Measurements from ENCODE around the gene CTF1.
"Not testable (repeated sequence)": the region's sequence is repeated elsewhere in the genome, so short reads cannot be mapped to it uniquely, and the experiment has no call there.

CTF1 gene

GRCh38 chr16:30896261-30896888 is at the start of gene CTF1:
CTF1 (plus strand) TSS chr16:30896614; CDS start chr16:30896644, 30 bp downstream.
- DNase-seq, result peak; percentile 46

GRCh38 chr16:30846649-30847402 is 49.6 kb upstream of the CTF1 start:
- DNase-seq, result no peak

- DNase-seq, result no peak
Measured at GRCh38 chr16:30850246-30850645, 46.2 kb upstream of the CTF1 start.

DNA sequence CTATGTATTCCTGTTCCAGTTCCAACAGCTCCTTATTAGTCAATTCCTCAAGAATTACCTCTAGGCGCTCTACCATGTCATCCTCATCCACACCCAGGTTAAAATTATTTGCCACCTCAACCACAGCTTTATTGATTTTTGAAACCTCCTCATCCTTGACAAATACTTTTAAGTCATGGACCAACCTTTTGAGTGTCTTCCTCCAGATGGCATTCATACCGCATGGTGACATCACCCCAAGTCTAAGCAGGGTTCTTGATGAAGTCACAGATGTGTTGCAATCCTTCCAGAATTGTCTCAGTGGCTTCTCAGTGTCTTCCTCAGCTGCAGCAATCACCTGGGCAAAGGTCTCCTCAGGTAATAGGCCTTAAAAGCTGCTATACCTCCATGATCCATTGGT is 42.7 kb upstream of the CTF1 start:
- DNase-seq, result no peak

DNA sequence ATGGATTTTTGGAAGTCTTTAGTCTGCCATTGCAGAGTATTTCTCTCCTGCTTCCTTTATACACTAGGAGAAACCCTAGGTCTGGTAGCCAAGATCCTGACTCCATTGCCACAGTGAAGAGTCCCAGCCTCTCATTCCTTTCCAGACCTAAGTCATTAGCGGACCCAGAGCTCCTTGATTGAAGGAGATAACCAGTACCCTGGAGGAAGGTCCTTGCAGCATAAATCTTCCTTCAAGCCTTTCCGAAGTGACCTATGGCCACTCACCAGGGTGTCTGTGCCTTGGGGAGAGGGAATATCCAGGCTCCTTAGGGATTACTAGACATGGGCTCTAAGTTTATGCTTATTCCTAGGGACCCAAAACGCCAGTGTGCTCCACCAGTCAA is 38.3 kb upstream of the CTF1 start:
- DNase-seq, result no peak

- no peak for DNase-seq
Measured at GRCh38 chr16:30858829-30859423, 37.5 kb upstream of the CTF1 start.

- not testable (repeated sequence) for DNase-seq
Measured at GRCh38 chr16:30860729-30861128, 35.7 kb upstream of the CTF1 start.

DNA sequence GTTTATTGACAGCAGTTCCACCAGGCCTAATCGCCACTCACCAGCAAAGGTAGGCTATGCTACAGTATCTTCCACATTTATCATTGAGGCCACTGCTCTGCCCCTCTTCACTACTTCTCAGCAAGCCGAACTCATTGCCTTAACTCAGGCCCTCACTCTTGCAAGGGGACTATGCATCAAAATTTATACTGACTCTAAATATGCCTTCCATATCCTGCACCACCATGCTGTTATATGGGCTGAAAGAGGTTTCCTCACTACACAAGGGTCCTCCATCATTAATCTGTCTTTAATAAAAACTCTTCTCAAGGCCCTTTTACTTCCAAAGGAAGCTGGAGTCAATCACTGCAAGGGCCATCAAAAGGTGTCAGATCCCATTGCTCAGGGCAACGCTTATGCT is 33.2 kb upstream of the CTF1 start:
- DNase-seq, result not testable (repeated sequence)

DNA sequence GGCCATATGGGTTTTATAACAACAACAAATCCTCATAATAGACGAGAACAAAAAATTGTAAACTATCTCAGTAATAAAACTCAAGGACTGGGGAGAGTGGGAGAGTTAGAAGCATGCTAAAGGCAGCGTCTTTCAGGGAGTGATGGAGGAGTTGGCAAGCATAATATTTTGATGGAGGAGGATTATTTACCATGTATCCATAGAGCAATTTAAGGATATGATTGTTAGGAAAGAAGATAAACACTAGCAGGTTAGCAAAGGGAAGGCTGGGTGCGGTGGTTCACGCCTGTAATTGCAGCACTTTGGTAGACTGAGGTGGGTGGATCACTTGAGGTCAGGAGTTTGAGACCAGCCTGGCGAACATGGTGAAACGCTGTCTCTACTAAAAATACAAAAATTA is 30.4 kb upstream of the CTF1 start:
- DNase-seq, result no peak

GRCh38 chr16:30867747-30868146 is 28.7 kb upstream of the CTF1 start:
- DNase-seq, result peak; percentile 59

- DNase-seq, result no peak
Measured at GRCh38 chr16:30870904-30871303, 25.5 kb upstream of the CTF1 start.

DNA sequence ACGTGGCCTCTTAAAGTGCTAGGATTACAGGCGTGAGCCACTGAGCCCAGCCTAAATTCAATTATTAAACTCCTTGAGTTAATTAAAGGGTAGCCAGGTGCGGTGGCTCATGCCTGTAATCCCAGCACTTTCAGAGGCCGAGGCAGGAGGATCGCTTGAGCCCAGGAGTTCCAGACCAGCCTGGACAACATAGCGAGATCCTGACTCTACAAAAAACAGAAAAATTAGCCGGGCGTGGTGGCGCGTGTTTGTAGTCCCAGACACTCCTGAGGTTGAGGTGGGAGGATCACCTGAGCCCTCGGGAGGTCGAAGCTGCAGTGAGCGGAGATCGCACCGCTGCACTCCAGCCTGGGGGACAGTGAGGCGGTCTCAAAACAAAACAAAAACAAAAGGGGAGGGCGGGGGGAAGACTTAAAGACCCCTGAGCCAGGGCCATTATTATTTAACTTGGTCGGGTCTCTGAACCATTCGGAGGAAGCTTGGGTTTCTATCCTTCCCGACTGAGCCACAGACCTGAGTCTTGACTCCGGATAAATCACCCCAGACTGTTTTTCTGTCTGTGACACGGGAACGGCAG is 22.1 kb upstream of the CTF1 start:
- DNase-seq, result no peak

- peak; percentile 97 for DNase-seq
Measured at GRCh38 chr16:30874821-30875717, 21.3 kb upstream of the CTF1 start.

- DNase-seq, result peak; percentile 84
Measured at GRCh38 chr16:30875871-30876801, 20.3 kb upstream of the CTF1 start.

GRCh38 chr16:30876867-30877266 is 19.5 kb upstream of the CTF1 start:
- DNase-seq, result no peak

DNA sequence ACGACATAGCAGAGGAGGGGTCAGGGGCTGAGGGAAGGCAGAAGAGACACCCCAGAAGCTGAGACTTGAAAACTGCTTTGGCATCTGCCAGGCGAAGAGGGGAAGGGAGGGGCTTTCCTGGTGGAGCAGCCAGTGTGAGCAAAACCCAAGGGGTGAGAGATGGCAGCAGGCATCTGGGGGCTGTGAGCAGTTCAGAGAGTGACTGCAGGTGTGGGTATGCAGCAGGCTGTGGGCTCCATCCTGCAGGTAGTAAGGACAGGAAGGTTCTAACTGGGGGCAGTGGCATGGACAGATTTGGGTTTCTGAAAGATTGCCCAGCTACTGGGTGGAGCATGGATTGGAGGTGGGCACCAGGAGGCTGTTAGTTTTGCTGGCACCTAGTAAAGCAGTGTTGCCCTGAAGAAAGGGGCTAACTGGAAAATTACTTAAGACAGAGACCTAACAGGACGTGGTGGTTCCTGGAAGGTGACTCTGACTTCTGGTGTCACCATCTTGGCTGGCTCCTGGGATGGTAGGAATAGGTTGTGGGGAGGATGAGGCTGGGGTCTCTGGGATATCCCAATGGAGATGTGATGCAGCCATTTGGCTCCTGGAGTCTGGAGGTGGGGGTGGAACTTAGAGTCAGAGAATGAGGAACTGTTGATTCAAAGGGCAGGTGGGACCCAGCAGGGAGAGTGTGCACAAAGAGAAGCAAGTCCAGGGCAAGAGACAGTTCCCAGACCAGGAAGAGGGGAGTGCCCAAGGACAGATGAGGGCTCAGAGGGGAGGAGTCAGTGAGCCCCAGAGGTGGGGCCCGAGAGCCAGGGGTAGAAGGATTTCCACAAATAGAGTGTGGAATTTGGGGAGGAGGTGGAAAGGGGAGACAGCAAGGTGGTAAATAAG is 13.7 kb upstream of the CTF1 start:
- peak; percentile 22 for DNase-seq

DNA sequence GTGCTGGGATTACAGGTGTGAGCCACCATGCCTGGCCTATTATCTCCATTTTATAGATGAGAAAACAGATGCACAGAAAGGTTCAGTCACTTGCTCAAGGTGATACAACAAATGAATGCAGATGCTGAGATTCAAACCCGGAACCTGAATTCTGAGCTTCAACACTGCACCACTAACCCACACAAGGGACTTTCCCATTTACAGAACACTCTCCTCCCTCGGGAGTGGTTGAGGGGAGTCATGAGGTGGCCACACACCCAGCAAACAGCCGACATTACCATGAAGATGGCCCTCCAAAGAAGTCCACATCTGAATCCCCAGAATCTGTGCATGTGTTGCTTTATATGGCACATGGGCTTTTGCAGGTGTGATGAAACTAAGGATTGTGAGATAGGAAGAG is 11.7 kb upstream of the CTF1 start:
- DNase-seq, result no peak

GRCh38 chr16:30885196-30885595 is 11.2 kb upstream of the CTF1 start:
- DNase-seq, result no peak

DNA sequence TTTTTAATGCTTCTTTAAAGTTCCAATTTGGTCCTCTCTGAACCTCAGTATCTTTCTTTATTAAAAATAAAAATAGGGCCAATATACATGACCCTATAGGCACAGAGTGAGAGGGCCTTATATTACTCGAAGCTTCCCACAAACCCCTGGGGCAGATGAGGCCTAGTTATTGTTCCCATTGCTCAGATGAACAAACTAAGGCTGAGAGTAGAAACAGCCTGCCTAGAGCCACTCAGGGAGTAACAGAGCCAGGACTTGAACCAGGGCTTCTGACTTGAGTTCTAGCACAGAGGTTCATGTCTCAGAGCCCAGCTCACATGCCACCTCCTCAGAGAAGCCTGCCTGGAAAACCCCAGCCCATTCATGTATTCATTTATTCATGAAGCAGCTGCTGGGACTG is 10.3 kb upstream of the CTF1 start:
- DNase-seq, result no peak

DNA sequence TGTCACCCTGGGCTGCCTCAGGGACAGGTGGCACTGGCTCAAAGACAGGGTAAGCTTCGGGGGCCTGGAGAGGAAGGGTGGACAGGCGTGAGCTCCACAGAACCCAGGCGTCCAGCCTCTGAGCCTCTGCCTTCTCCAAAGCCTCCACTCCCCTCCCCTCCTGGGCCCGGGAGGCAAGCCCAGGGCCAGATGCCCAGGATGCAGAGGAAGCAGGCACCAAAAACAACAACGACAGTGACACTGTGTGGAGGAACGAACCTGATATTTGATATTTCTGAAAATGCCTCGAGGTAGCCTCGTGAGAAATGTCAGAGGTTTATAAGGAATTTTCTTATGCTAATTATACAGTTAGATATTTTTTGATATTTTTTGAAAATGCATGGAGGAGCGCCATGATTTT is 8.5 kb upstream of the CTF1 start:
- no peak for DNase-seq

All from hematopoietic multipotent progenitor cell treated with erythropoietin and hydrocortisone succinate and interleukin-3 and kit ligand, for 4 days (in vitro differentiated cells).